ENCODE data around the gene ESPNL.
A peak's percentile ranks its signal among the peaks of the same experiment; 100 is the strongest.

ESPNL gene

DNA sequence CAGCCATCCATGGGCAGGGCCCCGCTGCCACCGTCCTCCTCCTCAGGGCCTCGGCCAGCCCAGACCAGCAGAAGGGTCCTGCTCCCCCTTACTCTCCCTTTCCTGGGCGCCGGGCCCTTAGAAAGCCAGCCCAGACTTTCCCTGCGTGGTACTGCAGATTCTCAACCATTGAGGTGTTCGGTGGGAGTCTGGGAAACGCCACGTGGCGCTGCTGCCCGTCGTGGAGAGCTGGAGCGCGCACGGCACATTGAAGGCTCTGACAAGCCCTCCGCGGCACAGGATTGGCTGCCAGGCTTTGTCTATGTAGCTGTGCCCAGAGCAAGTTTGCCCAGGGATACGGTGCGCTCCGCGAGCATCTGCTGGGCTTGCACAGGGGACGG lies 27.9 kb downstream of the ESPNL start:
- no peak for DNase-seq (ENCODE audit: low read depth)

- DNase-seq (ENCODE audit: low read depth), result no peak
These were observed 28.4 kb downstream of the ESPNL start for GRCh38 chr2:238128534-238129001.

DNA sequence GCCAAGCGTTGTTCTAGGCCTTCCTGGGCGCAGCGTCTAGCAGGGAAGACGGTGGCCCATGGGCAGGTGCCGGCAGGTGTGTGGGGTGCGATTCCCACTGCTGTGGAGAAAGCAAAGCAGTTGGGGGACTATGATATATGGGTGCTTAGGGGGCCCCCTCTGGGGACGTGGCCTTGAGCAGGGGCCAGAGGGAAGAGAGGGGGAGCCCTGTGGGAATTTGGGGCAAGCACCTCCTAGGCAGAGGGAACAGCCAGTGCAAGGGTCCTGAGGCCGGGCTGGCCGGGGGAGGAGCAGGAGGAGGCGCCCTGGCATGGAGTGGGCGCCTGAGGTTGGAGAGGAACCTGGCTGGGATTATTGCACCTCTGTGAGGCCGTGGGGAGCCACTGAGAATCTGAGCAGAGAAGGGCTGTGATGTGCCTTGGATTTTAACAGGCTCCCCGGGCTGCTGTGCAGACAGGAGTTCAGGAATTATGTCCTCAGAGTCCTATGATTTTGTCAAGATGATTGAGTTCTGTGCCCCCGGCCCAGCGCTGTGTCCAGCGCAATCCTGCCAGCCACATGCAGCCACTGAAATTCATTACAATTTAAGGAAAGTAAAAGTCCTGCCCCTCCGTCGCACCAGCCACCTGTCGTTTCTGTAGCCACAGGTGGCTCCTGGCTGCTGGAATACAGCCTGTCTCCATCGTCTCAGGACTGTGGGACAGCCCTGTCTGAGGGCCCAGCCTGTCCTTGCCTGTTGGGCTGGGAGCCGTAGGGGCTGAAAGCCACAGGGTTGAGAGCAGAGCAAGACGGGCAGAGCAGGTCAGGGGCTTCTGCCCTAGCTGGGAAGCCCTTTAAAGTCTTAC lies 29.2 kb downstream of the ESPNL start:
- no peak for DNase-seq (ENCODE audit: low read depth)

DNA sequence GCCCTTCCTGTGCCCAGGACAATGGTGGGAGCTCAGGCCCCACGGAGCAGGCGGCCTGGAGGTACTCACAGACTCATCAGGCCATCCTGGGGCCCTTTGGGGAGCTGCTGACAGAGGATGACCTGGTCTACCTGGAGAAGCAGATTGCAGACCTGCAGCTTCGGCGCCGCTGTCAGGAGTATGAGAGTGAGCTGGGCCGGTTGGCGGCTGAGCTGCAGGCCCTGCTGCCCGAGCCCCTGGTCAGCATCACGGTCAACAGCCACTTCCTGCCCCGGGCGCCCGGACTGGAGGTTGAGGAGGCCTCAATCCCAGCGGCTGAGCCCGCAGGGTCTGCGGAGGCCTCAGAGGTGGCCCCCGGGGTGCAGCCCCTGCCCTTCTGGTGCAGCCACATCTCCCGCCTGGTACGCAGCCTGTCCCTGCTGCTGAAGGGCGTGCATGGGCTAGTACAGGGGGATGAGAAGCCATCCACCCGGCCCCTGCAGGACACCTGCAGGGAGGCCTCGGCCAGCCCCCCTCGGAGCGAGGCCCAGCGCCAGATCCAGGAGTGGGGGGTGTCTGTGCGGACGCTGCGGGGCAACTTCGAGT lies 30.1 kb downstream of the ESPNL start:
- DNase-seq (ENCODE audit: low read depth), result no peak

DNA sequence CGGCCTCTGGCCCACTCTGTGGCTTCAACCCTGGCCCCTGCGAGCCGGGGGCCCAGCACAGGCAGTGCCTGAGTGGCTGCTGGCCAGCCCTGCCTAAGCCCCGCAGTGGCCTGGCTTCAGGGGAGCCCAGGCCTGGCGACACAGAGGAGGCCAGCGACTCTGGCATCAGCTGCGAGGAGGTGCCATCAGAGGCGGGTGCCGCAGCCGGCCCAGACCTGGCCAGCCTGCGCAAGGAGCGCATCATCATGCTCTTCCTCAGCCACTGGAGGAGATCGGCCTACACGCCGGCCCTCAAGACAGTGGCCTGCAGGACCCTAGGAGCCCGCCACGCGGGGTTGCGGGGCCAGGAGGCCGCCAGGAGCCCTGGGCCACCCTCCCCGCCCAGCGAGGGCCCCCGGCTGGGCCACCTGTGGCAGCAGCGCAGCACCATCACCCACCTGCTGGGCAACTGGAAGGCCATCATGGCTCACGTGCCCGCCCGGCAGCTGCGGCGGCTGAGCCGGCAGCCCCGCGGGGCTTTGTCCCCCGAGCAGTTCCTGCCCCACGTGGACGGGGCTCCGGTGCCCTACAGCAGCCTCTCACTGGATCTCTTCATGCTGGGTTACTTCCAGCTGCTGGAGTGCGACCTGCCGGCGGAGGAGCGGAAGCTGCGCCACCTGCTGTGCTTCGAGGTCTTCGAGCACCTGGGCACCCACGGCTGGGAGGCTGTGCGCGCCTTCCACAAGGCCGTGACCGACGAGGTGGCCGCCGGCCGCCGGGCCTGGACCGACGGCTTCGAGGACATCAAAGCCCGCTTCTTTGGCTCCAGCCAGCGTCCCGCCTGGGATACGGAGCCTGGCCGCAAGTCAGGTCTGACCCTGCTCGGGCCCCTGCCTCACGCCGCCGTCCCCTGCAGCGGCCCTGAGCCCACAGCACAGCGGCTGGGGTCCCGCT lies 30.8 kb downstream of the ESPNL start:
- DNase-seq (ENCODE audit: low read depth), result no peak

- no peak for DNase-seq (ENCODE audit: low read depth)
These were observed 31.8 kb downstream of the ESPNL start for GRCh38 chr2:238131761-238132462.

DNA sequence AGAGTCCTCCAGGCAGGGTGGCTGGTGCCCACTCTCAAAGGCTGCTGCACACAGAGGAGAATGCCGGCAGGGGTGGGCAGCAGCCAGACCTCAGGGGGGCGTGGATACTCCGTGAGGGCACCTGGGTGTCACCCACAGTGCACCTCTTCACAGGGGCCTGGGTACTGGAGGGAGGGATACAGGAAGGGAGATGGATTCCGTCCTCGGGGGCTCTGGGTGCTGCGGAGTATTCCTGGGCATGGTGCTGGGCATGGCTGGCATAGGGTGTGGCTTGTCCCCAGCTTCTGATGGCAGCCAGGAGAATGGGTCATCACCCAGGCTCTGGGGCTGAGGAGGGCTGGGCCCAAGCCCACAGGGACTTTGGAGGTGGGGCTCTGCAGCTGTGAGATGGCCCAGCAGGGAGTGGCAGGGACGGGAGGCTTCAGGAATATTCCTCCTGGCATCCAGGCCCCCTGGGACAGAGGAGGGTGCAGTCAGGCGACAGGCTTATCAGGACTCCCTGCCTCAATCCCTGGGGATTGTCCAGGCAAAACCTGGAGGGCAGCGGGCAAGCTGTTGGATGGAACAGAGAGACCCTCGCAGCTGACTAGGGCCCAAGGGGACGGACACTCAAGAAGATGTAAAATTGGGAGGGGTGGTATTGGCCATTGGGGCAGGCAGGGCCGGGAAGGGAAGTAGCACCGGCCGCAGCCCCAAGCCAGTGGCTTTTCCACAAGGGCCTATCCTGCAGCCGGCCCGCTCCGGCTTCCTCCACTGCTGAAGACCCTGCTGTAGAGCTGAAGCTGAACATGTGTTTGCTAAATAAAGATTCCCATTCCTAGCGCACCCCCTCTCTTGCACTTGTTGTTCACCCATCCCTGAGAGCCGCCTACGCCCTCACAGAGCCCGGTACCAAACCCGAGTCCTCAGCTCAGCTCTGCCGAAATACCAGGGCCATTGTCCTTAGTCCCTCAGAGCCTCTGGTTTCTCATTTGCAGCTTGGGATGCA lies 32.6 kb downstream of the ESPNL start:
- no peak for DNase-seq (ENCODE audit: low read depth)

- no peak for DNase-seq (ENCODE audit: low read depth)
These were observed 33.6 kb downstream of the ESPNL start for GRCh38 chr2:238133499-238134392.

DNA sequence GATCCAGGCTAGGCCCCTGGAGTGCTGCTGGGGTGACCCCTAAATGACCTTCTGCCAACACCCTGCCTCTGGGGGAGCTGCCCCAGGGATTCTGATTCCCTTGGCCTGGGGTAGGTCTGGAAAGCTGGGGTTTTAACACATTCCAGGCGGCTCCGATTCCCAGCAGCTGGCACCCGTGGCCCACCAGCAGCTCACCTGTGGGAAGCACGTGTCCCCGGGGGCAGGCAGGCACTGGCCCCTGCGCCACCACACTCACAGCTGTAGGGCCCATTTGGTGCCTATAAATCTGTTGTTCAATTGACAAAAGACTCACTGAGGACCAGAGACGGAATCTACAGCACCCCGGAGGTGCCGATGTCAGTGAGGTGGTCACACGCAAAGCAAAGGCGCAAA lies 34.2 kb downstream of the ESPNL start:
- no peak for DNase-seq (ENCODE audit: low read depth)

DNA sequence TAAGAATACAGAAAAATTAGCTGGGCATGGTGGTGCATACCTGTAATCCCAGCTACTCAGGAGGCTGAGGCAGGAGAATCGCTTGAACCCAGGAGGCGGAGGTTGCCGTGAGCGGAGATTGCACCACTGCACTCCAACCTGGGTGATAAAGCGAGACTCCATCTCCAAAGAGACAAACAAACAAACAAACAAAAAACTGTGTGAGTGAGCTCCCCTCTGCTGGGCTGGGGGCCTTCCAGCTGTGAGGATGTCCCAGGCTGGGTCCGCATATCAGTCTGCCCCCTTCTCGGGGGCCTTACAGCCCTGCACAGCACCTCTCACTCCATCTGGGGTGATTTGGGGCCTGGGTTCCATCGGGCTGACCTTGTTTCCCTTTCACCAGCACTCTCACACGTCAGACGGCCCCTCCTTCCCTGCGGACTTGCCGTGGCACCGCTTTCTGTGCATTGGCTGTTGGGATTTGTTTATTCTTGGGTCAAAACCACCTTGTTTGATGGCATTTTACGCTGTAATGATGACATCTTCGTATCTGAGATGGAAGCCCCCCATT lies 35.5 kb downstream of the ESPNL start:
- no peak for DNase-seq (ENCODE audit: low read depth)

GRCh38 chr2:238136820-238137537 lies 36.8 kb downstream of the ESPNL start:
- DNase-seq (ENCODE audit: low read depth), result peak; percentile 85

DNA sequence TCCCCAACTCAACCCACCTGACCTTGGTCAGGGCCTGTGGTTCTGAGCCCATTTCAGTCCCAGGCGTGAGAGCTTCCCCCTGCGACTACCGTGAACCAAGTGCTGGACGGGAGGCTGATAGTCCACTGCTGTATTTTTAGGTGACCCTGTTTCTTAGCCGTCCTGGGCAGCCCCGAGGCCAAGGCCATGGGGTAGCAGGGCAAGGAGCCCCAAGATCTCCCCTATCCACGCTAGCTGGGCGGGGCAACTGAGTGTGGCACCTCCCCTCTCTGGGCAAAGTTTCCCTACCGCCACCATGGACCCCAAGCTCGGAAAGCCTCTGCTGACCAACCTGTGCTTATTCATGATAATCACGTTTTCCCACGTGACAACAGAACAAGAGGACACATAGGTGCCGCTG lies 37.7 kb downstream of the ESPNL start:
- no peak for DNase-seq (ENCODE audit: low read depth)

DNA sequence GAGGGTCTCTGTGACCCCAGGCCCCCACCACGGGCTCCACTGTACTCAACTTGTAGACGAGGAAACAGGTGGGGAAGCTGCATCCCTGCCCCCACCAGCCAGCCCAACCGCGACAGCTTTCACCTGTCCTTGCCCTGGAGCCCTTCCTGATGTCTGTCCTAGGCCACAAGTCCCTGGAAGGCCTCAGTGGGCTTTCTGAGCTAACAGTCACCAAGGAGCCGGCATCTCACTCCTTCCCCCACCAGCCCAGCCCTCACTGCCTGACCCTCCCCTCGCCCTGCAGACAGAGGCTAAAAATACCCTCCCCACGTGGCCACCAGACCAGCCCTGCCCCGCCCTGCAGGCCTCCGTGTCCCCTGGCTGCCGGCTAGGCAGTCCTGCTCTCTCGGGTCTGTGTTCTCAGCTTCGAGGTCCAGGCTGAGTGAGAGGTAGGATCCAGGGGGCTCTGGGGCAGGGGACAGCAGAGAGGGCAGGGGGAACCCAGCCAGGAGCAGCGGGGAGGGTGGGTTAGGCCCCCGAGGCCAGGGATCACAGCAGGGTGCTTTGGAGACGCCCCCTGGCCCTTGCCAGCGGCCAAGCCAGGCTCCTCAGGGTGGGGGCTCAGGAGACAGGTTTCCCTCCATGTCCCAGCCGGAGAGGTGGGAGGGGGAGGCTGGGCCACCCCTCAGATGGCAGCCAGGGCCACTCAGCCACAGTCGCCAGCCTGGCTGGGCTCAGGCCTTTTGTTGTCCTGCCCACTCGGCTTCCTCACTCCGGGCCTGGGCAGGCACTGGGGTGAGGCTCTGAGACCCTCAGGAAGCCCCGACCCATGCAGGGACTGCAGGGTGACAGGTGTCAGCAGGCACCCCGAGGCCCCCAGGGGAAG lies 38.4 kb downstream of the ESPNL start, which contains the start of gene KLHL30:
KLHL30 (plus strand) TSS at position 338 of the 865 bp plus-strand sequence. CDS start 2,087 bp downstream, outside the sequence.
- no peak for DNase-seq (ENCODE audit: low read depth)

DNA sequence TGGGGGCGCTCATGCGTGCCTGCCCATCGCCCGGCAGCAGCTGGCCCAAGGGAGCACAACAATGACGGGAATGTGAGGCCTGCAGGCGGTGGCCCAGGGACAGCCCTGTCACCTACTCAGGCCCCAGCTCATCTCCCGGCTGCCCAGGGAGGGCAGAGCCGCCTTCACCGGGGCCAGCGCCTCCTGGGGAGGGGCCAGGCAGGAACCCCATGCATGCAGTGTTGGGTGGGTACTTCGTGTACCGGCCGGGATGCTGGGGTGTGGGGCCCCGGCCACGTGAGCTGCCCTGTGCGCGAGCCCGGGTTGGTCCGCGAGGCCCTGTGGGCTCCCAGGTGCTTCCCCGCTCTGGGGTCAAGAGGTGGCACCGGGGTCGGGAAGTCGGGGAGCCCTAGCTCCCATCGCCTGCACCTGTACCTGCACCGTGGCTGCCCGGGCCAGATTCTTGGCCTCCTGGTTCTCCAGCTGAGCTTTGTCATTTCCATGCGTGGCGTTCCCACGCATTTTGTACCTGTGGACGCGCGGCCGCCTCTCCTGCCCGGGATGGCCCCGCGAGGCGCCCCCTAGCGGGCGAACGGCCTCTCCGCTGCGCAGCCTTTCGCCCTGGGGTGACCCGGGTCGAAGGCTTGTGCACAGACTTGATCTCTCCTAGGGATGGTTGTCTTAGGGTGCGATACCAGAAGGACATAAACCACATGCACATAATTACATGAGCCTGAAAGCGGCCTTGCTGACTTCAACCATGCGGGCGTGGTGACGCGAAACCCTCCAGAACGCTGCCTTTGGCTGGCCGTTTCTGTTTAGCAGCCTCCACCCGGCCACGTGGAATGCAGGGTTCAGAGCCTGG lies 39.3 kb downstream of the ESPNL start:
- no peak for DNase-seq (ENCODE audit: low read depth)

DNA sequence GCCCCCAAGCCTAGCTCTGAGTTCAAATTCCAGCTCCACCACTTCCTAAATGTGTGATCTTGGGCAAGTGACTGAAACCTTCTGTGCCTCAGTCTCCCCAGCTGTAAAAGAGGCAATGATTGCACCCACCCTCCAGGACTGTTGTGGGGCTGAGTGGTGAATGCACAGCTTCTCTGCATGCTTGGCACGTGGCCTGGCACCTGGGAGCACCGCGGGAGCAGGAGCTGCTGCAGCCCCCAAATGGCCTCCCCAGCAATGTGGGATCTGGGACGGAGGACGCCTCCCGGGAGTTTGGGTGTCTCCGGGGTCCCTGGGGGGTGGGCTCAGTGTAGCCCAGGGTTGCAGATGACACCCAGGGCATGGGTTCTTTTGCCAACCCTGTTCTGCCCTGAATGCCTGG lies 39.9 kb downstream of the ESPNL start:
- DNase-seq (ENCODE audit: low read depth), result no peak

DNA sequence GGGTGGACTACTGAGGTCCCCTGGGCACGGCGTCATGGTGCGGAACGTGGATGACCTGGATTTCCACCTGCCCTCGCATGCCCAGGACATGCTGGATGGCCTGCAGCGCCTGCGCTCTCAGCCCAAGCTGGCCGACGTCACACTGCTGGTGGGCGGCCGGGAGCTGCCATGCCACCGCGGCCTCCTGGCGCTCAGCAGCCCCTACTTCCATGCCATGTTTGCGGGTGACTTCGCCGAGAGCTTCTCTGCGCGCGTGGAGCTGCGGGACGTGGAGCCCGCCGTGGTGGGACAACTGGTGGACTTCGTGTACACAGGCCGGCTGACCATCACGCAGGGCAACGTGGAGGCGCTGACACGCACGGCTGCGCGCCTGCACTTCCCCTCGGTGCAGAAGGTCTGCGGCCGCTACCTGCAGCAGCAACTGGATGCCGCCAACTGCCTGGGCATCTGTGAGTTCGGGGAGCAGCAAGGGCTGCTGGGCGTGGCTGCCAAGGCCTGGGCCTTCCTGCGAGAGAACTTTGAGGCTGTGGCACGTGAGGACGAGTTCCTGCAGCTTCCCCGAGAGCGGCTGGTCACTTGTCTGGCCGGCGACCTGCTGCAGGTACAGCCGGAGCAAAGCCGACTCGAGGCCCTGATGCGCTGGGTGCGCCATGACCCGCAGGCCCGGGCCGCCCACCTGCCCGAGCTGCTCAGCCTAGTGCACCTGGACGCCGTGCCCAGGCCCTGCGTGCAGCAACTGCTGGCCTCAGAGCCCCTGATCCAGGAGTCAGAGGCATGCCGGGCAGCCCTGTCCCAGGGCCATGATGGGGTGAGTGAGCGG lies 40.8 kb downstream of the ESPNL start:
- DNase-seq (ENCODE audit: low read depth), result no peak

Measured in amniotic epithelial cell (primary cell).